Smooth muscle cell (in vitro differentiated cells): ENCODE results near the gene ZFPL1. TPM values are rescaled to one million over a fixed set of nuclear protein-coding genes. Genes with fewer than 3 reads are reported as not detected.

Experiments
- DNase-seq: peaks from one replicate; lab custom pipeline; 2025; ENCODE audit not compliant: unreplicated experiment; lab: John Stamatoyannopoulos, UW
- H2AFZ ChIP-seq: fragments of 200-600 bp; sonication (generic); 2 replicates; pipeline ENCODE4 v1.6.0; 2016; ENCODE audit warnings: antibody characterized with exemption, low read depth, mild to moderate bottlenecking
- H3F3A ChIP-seq: fragments of 200-600 bp; sonication (generic); 2 replicates; pipeline ENCODE4 v1.6.0; 2017; ENCODE audit warnings: antibody characterized with exemption, low read depth
- H3K27ac ChIP-seq: fragments of 200-600 bp; sonication (generic); 2 replicates; pipeline ENCODE4 v1.5.1; 2016; ENCODE audit warnings: low read depth, mild to moderate bottlenecking
- H3K27me3 ChIP-seq: fragments of 200-600 bp; sonication (generic); 2 replicates; pipeline ENCODE4 v1.6.1; 2016; ENCODE audit warnings: low read depth, mild to moderate bottlenecking
- H3K36me3 ChIP-seq: fragments of 200-600 bp; sonication (generic); 2 replicates; pipeline ENCODE4 v1.5.1; 2016; ENCODE audit warnings: low read depth
- H3K4me1 ChIP-seq: fragments of 200-600 bp; sonication (generic); 2 replicates; pipeline ENCODE4 v1.5.1; 2016; ENCODE audit warnings: low read depth
- H3K4me2 ChIP-seq: fragments of 200-600 bp; sonication (generic); 2 replicates; pipeline ENCODE4 v1.6.0; 2016; ENCODE audit warnings: mild to moderate bottlenecking
- H3K4me3 ChIP-seq: fragments of 200-600 bp; sonication (generic); 2 replicates; pipeline ENCODE4 v1.5.1; 2016; ENCODE audit warnings: mild to moderate bottlenecking
- H3K79me2 ChIP-seq: fragments of 200-600 bp; sonication (generic); 2 replicates; pipeline ENCODE4 v1.6.0; 2016; ENCODE audit warnings: low read depth, mild to moderate bottlenecking
- H3K9ac ChIP-seq: fragments of 200-600 bp; sonication (generic); 2 replicates; pipeline ENCODE4 v1.6.0; 2016; ENCODE audit warnings: low read depth
- H3K9me3 ChIP-seq: fragments of 200-600 bp; sonication (generic); replicated peaks from 2 replicates; pipeline ENCODE4 v1.5.1; 2016; ENCODE audit warnings: low read depth
- H4K20me1 ChIP-seq: fragments of 200-600 bp; sonication (generic); 2 replicates; pipeline ENCODE4 v1.6.0; 2016; ENCODE audit warnings: low read depth
- CTCF ChIP-seq: fragments of 200-600 bp; sonication (generic); IDR thresholded peaks from 2 replicates; pipeline ENCODE4 v1.5.1; 2017; ENCODE audit warnings: borderline replicate concordance, mild to moderate bottlenecking, antibody characterized with exemption; ENCODE audit not compliant: insufficient read depth, poor library complexity, severe bottlenecking
- WGBS: methylation state at CpG from one replicate; pipeline ENCODE4 v1.1.7; 2016; ENCODE audit warnings: low lambda C conversion rate; 5-methylcytosine and 5-hydroxymethylcytosine counted together
- polyA plus RNA-seq: library from polyadenylated mRNA; unstranded; fragments of >200 nt; fragmentation: Nextera tagmentation; extraction: Ambion mirVana; gene quantifications from 2 replicates; pipeline ENCODE4 v1.2.1, GENCODE V29; 2016
- total RNA-seq: library from RNA; depleted of rRNA; stranded (reverse); fragments of >200 nt; gene quantifications from 2 replicates; pipeline ENCODE4 v1.2.3, GENCODE V29; 2014

The ZFPL1 gene
- total and polyA plus RNA-seq, 2 experiments from 2014 or later, result 87.1 to 91.0 TPM

GRCh38 chr11:65036931-65037330 is 47.1 kb upstream of the ZFPL1 start:
- Histone ChIP-seq H3K4me3 (no peak overlapping the region), H3K27ac (no peak overlapping the region), H3K27me3 (no peaks in the 10 kb centered on the region), H3K9me3 (no peaks in the 10 kb centered on the region), H3K4me1 (no peaks in the 10 kb centered on the region), H3K36me3 (no peaks in the 10 kb centered on the region), H3K79me2 (peaks cover 3% of the 10 kb centered on the region), H3F3A (peaks cover 5% of the 10 kb centered on the region), H3K9ac (no peak overlapping the region), H4K20me1 (no peaks in the 10 kb centered on the region), H3K4me2 (no peak overlapping the region), H2AFZ (no peak overlapping the region)
- DNase-seq, result no peak
- 98% methylated on average over 6 of the region's 6 CpGs for WGBS
- TF ChIP-seq CTCF, result no peak

GRCh38 chr11:65040520-65040846 is 43.5 kb upstream of the ZFPL1 start:
- Histone ChIP-seq H3K4me2 (peak overlapping the region; percentile 91), H3K4me1 (no peaks in the 10 kb centered on the region), H3K9ac (no peak overlapping the region), H4K20me1 (no peaks in the 10 kb centered on the region), H3K27me3 (no peaks in the 10 kb centered on the region), H2AFZ (peak overlapping the region; percentile 53), H3K4me3 (peak overlapping the region; percentile 64), H3K36me3 (no peaks in the 10 kb centered on the region), H3F3A (peaks cover 5% of the 10 kb centered on the region), H3K27ac (peak overlapping the region; percentile 52), H3K79me2 (peaks cover 5% of the 10 kb centered on the region), H3K9me3 (no peaks in the 10 kb centered on the region)
- TF ChIP-seq CTCF, result no peak
- no peak for DNase-seq
- WGBS, result 26% methylated on average over 7 of the region's 7 CpGs

- DNase-seq, result peak; percentile 79
- Histone ChIP-seq H3K4me3 (peak within 1 kb of the TSS; percentile 64), H3K27ac (peak within 1 kb of the TSS; percentile 52), H4K20me1 (no peaks in the 10 kb centered on the region), H3K79me2 (peaks cover 5% of the 10 kb centered on the region), H3F3A (peaks cover 5% of the 10 kb centered on the region), H3K4me1 (no peaks in the 10 kb centered on the region), H3K9ac (no peak within 1 kb of the TSS), H3K4me2 (peak within 1 kb of the TSS; percentile 91), H3K36me3 (no peaks in the 10 kb centered on the region), H2AFZ (peak within 1 kb of the TSS; percentile 53), H3K27me3 (no peaks in the 10 kb centered on the region), H3K9me3 (no peaks in the 10 kb centered on the region)
- no peak for TF ChIP-seq CTCF
- WGBS, result 1% methylated on average over 66 of the region's 91 CpGs
Measured at GRCh38 chr11:65040847-65041622, 43.0 kb upstream of the ZFPL1 start, which contains the start of gene SAC3D1. Gene SAC3D1 (plus strand): TSS chr11:65041210. CDS start chr11:65041293, 83 bp downstream.

GRCh38 chr11:65042891-65043290 is 41.1 kb upstream of the ZFPL1 start:
- no peak overlapping the region for H3K4me2 ChIP-seq
- no peaks in the 10 kb centered on the region for H3K36me3 ChIP-seq
- DNase-seq, result no peak
- H3F3A ChIP-seq, result peaks cover 5% of the 10 kb centered on the region
- H3K9me3 ChIP-seq, result no peaks in the 10 kb centered on the region
- no peak overlapping the region for H2AFZ ChIP-seq
- H3K27me3 ChIP-seq, result no peaks in the 10 kb centered on the region
- no peak for TF ChIP-seq CTCF
- WGBS, result 92% methylated on average over 6 of the region's 6 CpGs
- H3K9ac ChIP-seq, result no peak overlapping the region
- H3K79me2 ChIP-seq, result peaks cover 5% of the 10 kb centered on the region
- H4K20me1 ChIP-seq, result no peaks in the 10 kb centered on the region
- no peak overlapping the region for H3K4me3 ChIP-seq
- H3K27ac ChIP-seq, result no peak overlapping the region
- no peaks in the 10 kb centered on the region for H3K4me1 ChIP-seq
